G401 (cell line): ENCODE data around the gene FGA. TPM values are rescaled to one million over a fixed set of nuclear protein-coding genes. Genes with fewer than 3 reads are reported as not detected.

Experiments used
- DNase-seq: peaks from one replicate; pipeline ENCODE4 v3.0.0-alpha.2; 2015; ENCODE audit warnings: low spot score
- in situ Hi-C: cut with HindIII; loops from 2 replicates; pipeline ENCODE4 v1.10.0; 2016; ENCODE audit warnings: low sequenced_read_pairs, mixed read lengths
- total RNA-seq: library from RNA; depleted of rRNA; stranded (reverse); fragments of >200 nt; shearing (Covaris generic); gene quantifications from 2 replicates; pipeline ENCODE4 v1.2.3, GENCODE V29; 2014; rRNA removed

Gene FGA
- total RNA-seq, result not detected in 2 replicates

DNA sequence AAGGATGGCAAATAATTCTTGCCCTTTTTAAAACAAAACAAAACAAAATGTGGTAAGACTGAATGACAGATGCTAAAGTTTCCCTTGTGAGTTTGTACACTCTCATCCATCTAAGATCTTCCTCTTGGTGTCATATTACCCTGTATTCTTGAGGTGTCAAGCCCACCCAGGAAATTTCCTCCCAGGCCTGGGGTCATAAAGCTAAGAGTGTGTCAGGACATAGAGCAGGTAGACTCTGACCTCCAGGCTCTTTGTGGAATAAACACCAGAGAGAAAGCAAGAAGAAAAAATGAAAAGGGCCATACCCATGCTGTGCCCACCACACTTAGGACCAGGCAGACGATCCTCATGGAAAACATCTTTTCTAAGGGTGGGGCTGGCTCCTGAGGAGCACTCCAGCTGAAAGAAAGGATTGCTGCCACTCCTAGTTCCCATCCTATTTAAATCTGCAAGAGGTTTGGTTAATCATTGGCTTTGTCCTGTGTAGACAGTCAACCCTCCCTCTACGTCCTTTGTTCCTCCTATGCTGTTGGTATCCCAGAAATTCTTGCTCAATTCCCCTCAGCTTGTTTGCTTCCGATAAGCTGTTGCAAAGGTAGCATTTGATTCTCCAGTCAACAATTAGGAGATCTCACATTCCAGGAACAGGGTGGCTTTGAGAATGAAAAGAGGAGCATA lies at the start of gene FGA:
Gene FGA (minus strand): TSS at position 414 of the 678 bp plus-strand sequence. CDS start 55 bp downstream, at position 359.
- no peak for DNase-seq

DNA sequence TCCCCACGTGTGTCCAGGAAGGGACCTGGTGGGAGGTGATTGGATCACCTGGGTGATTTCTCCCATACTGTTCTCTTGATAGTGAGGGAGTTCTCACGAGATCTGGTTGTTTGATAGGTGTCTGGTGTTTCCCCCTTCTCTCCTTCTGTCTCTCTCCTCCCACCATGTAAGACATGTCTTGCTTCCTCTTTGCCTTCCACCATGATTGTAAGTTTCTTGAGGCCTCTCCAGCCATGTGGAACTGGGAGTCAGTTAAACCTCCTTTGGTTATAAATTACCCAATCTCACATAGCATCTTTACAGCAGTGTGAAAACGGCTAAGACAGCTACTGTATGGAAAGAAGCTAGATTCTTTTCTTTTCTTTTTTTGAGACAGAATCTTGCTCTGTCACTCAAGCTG lies 43.5 kb upstream of the FGA start:
- no peak for DNase-seq
- in situ Hi-C loops, result no loop called here

More for the DNA sequence above, at the start of gene FGA:
- in situ Hi-C loops, result no loop called here

DNA sequence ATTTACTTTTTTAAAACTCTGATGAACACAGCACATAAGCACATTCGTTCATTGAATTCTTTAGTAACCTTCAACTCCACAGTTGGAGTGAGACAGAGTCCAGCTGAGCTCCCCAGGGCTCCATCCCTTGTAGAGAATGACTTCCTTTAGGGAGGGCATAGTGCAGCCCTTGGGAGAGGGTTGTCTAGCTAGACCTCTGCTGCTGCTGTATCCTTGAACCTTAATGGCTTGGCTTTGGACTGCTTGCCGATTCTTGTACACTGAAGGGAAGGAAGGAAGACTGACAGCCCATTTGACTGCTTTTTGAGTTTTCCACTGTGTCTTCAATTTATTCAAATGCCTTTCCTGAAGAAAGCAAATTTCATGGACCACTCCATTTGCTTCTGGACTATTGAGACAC lies 41.3 kb upstream of the FGA start:
- DNase-seq, result no peak
- in situ Hi-C loops, result no loop called here

DNA sequence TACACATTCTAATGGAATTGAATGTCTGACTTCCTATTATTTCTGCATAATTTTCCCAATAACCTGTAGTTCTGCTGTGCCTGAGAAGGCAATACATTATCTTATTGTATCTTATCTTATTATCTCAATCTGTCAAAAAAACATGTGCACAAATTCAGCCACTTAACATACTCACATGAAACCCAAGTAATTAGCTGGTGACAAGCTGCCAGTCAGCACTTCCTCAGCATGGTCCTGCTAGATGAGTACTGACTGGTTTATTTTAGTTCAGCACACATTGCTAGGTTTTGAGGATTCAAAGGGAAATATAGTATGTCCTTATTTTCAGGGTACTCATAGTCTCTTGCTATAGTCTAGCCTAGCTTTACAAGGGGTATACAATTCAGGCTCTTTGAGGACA lies 39.8 kb upstream of the FGA start:
- in situ Hi-C loops, result no loop called here
- DNase-seq, result no peak

DNA sequence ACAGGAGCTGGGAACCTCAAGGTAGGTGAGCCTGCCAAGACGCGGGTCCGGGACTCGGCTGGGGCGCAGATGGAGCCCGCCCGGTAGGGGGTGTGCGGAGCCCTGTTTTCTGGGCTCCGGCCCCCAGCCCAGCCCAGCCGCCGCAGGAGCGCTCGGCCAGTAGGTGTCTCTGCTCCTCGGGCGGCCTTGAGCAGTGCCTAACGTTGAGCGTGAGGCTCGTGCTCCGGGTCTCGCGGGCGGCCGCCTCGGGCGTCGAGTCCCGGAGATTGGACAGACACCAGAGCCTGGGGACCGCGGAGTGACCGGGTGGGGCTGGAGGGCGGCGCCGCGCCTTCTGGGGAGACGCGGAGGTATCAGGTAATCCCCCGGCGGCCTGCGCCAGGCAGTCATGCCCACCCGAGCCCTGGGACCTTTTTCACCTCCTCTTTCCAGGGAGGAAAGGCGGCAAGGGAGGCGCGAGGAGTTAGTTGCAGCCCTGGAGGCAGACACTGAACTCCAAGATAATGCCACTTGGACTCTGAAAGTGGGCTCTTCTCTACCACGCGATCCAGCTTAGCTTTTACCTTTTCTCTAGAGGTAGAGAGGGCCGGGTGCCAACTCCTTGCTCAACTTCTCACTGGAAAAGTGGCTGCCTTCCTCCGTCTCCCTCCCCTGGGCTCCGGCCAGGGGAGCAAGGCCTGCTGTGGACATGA lies 36.4 kb upstream of the FGA start:
- peak; percentile 8 for DNase-seq

DNA sequence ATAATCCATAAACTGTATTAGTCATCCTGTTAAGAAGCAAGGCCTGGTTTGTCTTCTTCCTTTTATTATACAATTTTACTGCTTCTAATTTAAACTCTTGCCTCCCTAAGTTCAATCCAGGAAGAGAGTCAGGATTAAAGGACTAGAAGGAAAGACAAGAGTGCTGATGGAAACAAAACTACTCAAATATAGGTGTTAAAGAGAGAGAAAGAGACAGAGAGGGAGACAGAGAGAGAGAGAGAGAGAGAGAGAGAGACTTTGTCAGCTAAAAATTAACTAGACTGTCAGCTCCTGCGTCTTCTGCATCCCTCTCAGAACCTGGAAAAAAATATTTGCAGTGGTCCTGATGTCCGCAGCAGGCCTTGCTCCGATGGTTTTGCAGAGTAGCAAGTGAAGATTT lies 35.4 kb upstream of the FGA start:
- no peak for DNase-seq
- in situ Hi-C loops, result no loop called here

More for the DNA sequence above, 36.4 kb upstream of the FGA start:
- in situ Hi-C loops, result no loop called here

DNA sequence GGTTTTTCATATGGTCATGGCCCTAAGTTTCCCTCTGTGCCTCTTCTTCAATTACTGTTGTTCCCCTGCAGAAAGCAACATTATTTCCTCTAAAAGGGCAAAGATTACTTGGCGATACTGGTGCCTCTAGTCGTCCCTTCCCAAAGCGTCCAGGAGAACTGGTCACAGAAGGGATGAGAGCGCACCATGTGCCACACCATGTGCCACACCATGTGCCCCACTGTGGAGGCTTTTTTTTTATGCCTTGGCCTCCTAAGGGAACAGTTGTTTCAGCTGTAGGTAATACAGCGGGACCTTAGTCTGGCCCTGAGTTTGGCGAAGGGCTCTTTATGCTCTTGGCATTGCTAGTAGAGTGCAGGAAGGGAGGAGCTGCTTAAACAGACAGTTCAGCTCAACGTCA lies 33.5 kb upstream of the FGA start:
- in situ Hi-C loops, result no loop called here
- DNase-seq, result no peak

DNA sequence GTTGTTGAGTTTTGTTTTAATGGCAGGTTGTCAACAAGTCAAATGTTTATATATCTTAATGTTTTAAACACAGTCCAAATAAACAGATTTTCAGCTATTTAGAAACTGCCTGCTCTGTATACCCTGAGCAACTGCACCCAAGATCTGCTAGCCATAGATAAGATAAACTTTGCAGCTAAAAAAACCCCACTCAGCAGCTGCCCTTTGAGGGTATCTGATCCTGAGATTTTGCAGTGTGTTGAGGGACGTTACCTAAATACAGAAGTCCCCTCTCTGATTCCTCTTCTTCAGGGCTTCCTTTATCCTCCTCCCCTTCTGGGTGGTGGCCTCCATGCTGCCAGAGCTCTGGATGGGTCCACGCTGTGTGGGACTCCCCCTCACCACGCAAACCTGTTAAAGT lies 32.9 kb upstream of the FGA start:
- DNase-seq, result no peak
- in situ Hi-C loops, result no loop called here

DNA sequence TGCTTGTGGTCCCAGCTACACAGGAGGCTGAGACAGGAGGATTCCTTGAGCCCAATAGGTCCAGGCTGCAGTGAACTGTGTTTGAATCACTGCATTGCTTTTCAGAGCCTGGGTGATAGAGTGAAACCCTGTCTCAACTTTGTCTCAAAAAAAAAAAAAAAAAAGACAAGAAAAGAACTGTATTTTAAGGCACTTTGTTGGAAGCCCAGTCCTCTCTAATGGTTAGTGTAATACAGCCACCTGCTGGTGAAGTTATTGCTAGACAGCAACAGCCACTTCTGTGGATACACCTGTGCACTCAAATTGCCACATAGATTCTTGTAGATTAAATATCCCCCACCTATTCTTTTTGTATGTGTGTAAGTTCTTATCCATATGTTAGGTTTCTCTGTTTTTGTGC lies 32.1 kb upstream of the FGA start:
- in situ Hi-C loops, result no loop called here
- DNase-seq, result peak; percentile 46

DNA sequence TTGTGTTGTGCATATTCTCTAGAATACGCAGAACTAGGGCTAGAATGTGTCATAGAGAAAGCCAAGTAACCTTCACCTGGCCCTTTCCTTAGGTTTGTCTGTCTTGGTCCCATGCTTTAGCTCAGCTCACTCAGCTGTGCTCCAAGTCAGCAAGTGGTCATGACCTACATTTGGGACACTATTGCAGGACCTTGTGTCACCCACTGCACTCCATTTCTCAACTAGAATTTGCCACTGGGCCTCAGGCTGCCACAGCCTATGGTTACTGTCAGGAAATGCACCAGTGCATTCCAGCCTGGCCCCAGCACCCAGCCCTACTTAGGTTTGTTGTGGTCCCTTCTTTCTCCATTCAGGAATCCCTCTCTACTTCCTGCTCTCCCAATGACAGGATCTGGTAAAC lies 29.6 kb upstream of the FGA start:
- in situ Hi-C loops, result no loop called here
- no peak for DNase-seq

DNA sequence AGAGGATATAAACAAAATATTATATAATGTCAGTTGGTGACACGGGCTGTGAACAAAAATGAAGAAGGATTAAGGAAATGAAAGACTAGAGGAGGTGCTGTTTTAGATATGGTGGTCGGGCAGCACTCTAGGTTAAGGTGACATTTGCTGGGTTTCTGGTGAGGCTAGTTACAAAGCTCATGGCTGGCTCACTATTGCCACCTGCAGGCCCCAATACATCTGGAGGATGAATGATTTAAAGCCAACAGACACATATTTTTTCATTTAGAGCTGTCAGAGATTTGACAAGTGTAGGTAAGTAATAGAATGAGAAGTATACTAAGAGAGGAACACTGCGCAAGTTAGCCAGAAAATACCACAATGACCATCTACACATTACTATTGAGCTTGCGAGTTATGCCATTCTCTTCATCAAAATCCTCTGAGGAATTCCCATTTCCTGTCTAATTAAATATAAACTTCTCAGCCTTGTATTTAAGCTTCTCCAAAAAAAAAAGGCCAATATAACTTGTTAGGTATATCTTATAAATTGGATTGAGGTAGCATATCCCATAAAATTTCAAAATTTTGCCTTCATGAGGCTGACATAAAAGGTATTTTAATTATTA lies 28.3 kb upstream of the FGA start:
- in situ Hi-C loops, result no loop called here

DNA sequence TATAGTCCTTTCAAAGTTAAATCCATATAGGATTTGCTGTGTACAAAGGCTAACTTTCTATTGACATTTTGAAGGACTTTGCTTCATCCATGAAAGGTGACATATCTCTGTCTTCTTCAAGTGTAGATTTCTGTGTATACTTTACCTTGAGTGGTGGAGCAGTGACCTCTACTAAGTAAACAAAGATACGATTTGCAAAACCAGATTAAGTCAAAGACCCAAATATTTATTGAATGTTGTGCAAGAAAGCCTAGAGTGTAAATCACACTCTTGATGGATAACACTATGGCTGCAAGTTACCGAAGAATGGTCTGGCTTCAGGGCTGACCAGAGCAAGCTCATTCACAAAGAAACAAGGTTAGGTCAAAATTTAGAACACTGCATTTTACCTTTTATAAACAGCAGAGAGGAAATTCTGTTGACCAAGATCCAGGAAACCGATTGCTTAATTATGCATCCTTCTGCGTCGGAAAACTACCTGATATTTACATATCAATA lies 27.3 kb upstream of the FGA start:
- no peak for DNase-seq
- in situ Hi-C loops, result no loop called here

More for the DNA sequence above, 28.3 kb upstream of the FGA start:
- DNase-seq, result peak; percentile 37

DNA sequence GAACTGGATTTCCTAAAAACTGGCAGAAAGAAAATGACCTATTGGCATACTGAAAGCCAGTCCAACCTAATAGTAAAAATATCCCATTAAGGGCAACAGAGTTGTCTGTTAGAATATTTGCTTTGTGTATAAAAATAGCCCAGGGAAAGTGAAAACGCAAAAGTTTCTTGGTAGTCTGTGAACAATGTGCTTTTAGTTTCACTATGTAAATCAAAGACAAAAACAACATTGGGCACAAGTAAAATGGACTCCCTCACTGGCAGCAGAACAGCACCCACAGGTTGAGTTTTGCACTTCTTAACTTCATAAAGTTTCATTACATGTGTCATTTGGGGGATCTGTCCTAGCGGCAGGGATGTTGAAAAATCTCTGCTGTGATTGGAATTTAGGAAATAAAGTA lies 26.2 kb upstream of the FGA start:
- in situ Hi-C loops, result no loop called here
- no peak for DNase-seq

DNA sequence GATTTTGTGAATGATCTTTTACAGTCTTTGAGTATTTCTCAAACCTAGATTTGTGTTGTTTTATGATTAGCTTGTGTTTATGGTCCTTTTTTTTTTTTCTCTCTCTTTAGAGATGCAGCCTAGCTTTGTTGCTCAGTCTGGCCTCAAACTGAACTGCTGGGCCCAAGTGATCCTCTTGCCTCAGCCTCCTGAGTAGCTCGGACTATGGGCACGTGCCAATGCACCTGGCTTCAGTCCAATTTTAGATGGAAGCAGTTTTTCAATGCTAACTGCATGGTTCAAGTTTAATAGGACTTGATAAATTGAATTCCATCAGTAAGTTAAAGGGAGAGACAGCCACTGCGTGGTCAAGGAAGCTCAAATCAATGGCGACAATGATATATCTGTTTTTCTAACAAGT lies 25.7 kb upstream of the FGA start:
- DNase-seq, result no peak
- in situ Hi-C loops, result no loop called here

DNA sequence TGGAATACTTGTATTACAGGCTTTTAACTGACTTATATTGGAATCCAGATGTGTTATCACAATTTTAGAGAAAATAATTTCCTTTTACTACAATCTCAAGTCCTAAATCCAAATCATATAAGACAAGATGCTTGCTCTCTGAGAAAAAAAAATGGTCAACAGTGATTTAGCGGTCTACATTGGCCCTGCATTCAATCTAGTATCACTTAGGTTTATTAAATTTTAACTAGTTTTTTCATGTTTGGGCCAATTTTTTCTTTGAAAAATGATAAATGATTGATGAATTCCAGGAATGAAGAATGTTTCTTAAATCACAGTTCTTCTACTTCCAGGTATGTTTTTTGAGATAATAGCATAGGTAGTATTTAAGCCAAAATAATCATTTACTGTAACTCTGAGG lies 24.7 kb upstream of the FGA start:
- in situ Hi-C loops, result no loop called here
- DNase-seq, result no peak

DNA sequence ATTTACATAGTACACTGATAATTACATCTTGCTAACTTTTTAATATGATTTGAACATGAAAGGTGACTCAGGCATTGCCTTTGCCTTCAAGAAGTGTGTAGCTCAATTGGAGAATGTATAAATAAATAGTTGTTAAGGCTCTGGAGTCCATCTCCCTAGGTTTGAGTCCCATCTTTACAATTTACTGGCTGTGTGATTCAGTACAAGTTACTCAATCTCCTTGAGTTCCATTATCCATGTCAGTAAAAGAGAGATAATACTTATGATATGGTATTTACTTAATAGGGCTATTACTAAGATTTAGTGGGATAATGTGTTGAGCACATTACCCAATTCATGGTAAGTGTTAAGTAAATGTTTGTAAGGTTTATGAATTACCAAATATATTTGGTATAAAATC lies 23.8 kb upstream of the FGA start:
- no peak for DNase-seq
- in situ Hi-C loops, result no loop called here

DNA sequence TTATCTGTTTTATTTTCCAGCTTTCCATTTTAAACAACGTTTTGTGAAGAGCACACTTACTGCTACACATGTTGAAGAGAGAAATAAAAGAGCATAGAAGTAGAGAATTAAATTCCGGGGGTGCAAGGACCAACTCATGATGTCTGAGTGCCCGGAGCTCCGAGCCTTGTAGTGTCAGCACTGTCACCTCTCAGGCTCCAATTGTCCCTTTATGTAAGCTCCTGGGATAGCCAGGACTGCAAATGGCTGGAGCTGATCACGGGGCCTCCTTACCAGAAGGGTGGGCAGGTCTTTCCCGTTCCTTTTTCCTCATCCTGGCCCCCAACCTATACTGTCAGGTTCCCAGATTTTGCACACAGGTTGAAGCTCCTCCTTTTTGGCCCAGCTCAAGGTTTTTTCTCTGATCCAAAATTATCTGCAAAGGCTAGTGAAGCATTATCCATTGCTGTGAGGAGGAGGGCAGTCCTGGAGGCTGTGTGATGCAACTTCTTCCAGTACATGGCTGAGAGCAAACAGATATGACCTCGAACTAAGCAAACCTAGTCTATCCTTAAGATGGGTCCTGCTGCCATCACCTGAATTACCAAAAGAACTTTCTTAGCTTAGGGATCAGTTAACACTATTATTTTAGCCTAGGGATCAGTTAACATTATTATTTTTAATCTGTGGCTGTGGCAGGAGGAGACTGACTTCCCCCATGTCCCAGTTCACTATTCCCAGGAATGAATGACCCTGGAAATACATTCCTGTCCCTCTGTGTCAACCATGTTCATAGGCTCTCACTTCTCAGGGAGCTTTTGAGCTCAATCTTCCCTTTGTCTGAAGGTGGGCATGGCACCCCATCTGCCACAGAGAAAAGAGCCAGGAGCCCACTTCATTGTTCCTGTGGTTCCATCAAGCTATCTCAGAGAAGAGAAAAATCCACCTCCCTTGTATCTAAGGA lies 22.2 kb upstream of the FGA start, which contains the start of gene FGG:
Gene FGG (minus strand): TSS at position 185 of the 943 bp plus-strand sequence. CDS start 47 bp downstream, at position 138.
- DNase-seq, result no peak
- in situ Hi-C loops, result no loop called here

DNA sequence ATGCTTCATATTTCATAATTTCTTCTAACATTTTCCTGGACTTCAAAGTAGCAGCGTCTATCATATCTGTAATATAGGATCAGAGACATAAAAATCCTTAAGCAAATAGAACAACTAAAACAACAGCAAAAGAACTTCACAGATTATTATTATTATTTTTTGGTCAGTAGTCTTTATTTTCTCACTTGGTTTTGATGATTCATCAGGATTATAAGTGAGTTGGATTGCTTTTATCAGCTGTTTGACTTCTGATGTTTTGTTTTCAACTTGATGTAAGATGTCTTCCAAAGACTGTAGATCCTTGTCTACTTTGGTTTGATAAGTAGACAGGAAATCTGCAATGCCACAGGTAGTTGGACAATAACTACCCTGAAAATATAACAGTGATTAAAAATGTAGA lies 21.3 kb upstream of the FGA start:
- DNase-seq, result no peak
- in situ Hi-C loops, result no loop called here

DNA sequence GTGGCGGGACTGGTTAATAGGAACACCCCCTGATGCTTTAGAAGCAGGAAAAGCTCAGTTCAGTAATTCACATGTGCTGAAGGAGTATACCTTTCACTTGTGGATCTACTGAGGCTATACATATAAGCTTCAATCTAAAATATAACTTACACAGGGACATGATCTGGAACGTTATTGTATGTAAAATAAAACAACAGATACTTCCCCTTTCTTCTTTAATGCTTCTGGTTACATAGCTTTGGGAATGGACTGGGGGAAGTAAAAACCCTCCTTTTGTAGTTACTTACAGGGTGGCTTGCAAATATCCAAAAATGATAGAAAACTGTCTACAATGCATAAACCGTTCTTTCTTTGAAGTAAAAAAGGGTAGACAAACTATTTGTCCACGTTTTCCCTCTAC lies 20.0 kb upstream of the FGA start:
- in situ Hi-C loops, result no loop called here
- DNase-seq, result no peak
